PC-9 (cell line): ENCODE results near the gene RXFP2. TPM values are rescaled to one million over a fixed set of nuclear protein-coding genes. Genes with fewer than 3 reads are reported as not detected.

ENCODE experiments used
- BruUV-seq: library from RNA; stranded (reverse); fragments of 400-500 nt; replicated peaks from 2 replicates; lab custom pipeline; 2021; lab: Mats Ljungman, UMichigan
- CTCF ChIA-PET: fragments of 300-600 bp; sonication (Branson Sonifier 250); formaldehyde crosslinking; loops from one replicate; lab custom pipeline; 2022; ENCODE audit warnings: antibody characterized with exemption; lab: Charles Lee
- POLR2A ChIA-PET: fragments of 300-600 bp; sonication (Branson Sonifier 250); formaldehyde crosslinking; loops from one replicate; lab custom pipeline; 2022; ENCODE audit warnings: antibody characterized with exemption; ENCODE audit not compliant: unreplicated experiment; lab: Charles Lee
- DNase-seq, 2 experiments: peaks; one replicate each; pipeline versions ENCODE4 v3.0.0 to v3.0.0-alpha.2; 2015 to 2022; ENCODE audit warnings: mixed read lengths in 1 of 2
- H2AFZ ChIP-seq: fragments of 200-600 bp; sonication (generic); 2 replicates; pipeline ENCODE4 v1.8.1; 2017; ENCODE audit warnings: antibody characterized with exemption
- H3F3A ChIP-seq: fragments of 200-600 bp; sonication (generic); 2 replicates; pipeline ENCODE4 v1.8.1; 2017; ENCODE audit warnings: antibody characterized with exemption, mild to moderate bottlenecking, low read depth; ENCODE audit not compliant: insufficient read depth
- H3K27ac ChIP-seq: fragments of 200-600 bp; sonication (generic); 2 replicates; pipeline ENCODE4 v1.6.1; 2016; ENCODE audit warnings: mixed run types
- H3K27me3 ChIP-seq: fragments of 200-600 bp; sonication (generic); 2 replicates; pipeline ENCODE4 v1.6.1; 2016; ENCODE audit warnings: low read depth, mixed run types; ENCODE audit not compliant: insufficient read depth
- H3K36me3 ChIP-seq: fragments of 200-600 bp; sonication (generic); 2 replicates; pipeline ENCODE4 v1.6.1; 2016; ENCODE audit warnings: low read depth, mixed run types
- H3K4me1 ChIP-seq: fragments of 200-600 bp; sonication (generic); replicated peaks from 2 replicates; pipeline ENCODE4 v1.6.1; 2016; ENCODE audit warnings: mixed run types; ENCODE audit not compliant: insufficient read depth
- H3K4me2 ChIP-seq: fragments of 200-600 bp; sonication (generic); 2 replicates; pipeline ENCODE4 v1.6.1; 2017; ENCODE audit warnings: mixed run types
- H3K4me3 ChIP-seq: fragments of 200-600 bp; sonication (generic); 2 replicates; pipeline ENCODE4 v1.6.1; 2016; ENCODE audit warnings: mixed run types
- H3K79me2 ChIP-seq: fragments of 200-600 bp; sonication (generic); 2 replicates; pipeline ENCODE4 v1.6.1; 2017; ENCODE audit warnings: low read depth, mixed run types
- H3K9me2 ChIP-seq: fragments of 200-600 bp; sonication (generic); 2 replicates; pipeline ENCODE4 v1.8.1; 2017; ENCODE audit warnings: mild to moderate bottlenecking; ENCODE audit not compliant: insufficient read depth
- H3K9me3 ChIP-seq: fragments of 200-600 bp; sonication (generic); 2 replicates; pipeline ENCODE4 v1.8.1; 2016; ENCODE audit warnings: low read depth; ENCODE audit not compliant: insufficient read depth
- H4K20me1 ChIP-seq: fragments of 200-600 bp; sonication (generic); 2 replicates; pipeline ENCODE4 v1.8.1; 2017; ENCODE audit not compliant: insufficient read depth
- EZH2 ChIP-seq: fragments of 200-600 bp; sonication (generic); IDR thresholded peaks from 2 replicates; pipeline ENCODE4 v1.8.0; 2017; ENCODE audit warnings: antibody characterized with exemption, low read depth
- intact Hi-C: fragments of 100-400 bp; cut with micrococcal nuclease; formaldehyde crosslinking; loops from one replicate; pipeline ENCODE4 v1.10.0; 2022; ENCODE audit not compliant: unreplicated experiment
- total RNA-seq: library from RNA; stranded (reverse); gene quantifications from 2 replicates; pipeline ENCODE4 v1.2.3, GENCODE V29; 2021
- TF ChIP-seq, protein P1 (sequence below): fragments of 200-600 bp; sonication (generic); conservative IDR thresholded peaks from 2 replicates; pipeline ENCODE4 v1.6.1; 2017; ENCODE audit warnings: mixed run types, antibody characterized with exemption, mild to moderate bottlenecking, moderate library complexity

The RXFP2 gene
- total RNA-seq, 1 experiment from 2014 or later = not detected

DNA sequence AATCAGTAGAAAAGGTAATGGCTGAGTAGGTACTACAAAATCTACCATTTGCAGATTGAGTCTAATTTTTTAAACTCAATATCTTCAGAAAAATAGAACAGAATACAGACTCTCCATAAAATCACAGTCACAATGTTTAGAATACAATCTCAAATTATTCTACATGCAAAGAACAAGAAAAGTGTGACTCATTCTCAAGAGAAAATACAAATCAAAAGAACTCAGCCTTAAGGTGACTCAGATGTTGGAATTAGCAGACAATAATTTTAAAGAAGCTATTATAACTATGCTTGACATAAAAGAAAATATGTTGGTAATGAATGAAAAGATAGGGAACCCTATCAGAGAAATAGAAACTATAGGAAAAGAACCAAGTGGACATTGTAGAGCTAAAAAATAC lies 78.9 kb downstream of the RXFP2 start:
- H3F3A ChIP-seq = no peaks in the 10 kb centered on the region
- no TSS peak for BruUV-seq
- no peaks in the 10 kb centered on the region; the same call in 1 of the 2 replicates for H3K27me3 ChIP-seq
- H3K9me2 ChIP-seq = no peaks in the 10 kb centered on the region
- H3K27ac ChIP-seq = no peak overlapping the region
- no peaks in the 10 kb centered on the region; the same call in 1 of the 2 replicates for H4K20me1 ChIP-seq
- no peak overlapping the region for H3K4me2 ChIP-seq
- intact Hi-C loops = no loop called here
- ChIA-PET CTCF (no interaction called here), POLR2A (no interaction called here)
- no peaks in the 10 kb centered on the region for H3K4me1 ChIP-seq
- no peaks in the 10 kb centered on the region for H3K36me3 ChIP-seq
- no peaks in the 10 kb centered on the region for H3K9me3 ChIP-seq
- no peak for DNase-seq
- H2AFZ ChIP-seq = no peak overlapping the region
- H3K4me3 ChIP-seq = no peak overlapping the region
- no peaks in the 10 kb centered on the region for H3K79me2 ChIP-seq
- TF ChIP-seq, protein P1, sequence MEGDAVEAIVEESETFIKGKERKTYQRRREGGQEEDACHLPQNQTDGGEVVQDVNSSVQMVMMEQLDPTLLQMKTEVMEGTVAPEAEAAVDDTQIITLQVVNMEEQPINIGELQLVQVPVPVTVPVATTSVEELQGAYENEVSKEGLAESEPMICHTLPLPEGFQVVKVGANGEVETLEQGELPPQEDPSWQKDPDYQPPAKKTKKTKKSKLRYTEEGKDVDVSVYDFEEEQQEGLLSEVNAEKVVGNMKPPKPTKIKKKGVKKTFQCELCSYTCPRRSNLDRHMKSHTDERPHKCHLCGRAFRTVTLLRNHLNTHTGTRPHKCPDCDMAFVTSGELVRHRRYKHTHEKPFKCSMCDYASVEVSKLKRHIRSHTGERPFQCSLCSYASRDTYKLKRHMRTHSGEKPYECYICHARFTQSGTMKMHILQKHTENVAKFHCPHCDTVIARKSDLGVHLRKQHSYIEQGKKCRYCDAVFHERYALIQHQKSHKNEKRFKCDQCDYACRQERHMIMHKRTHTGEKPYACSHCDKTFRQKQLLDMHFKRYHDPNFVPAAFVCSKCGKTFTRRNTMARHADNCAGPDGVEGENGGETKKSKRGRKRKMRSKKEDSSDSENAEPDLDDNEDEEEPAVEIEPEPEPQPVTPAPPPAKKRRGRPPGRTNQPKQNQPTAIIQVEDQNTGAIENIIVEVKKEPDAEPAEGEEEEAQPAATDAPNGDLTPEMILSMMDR = no peak
- TF ChIP-seq EZH2 = no peak

DNA sequence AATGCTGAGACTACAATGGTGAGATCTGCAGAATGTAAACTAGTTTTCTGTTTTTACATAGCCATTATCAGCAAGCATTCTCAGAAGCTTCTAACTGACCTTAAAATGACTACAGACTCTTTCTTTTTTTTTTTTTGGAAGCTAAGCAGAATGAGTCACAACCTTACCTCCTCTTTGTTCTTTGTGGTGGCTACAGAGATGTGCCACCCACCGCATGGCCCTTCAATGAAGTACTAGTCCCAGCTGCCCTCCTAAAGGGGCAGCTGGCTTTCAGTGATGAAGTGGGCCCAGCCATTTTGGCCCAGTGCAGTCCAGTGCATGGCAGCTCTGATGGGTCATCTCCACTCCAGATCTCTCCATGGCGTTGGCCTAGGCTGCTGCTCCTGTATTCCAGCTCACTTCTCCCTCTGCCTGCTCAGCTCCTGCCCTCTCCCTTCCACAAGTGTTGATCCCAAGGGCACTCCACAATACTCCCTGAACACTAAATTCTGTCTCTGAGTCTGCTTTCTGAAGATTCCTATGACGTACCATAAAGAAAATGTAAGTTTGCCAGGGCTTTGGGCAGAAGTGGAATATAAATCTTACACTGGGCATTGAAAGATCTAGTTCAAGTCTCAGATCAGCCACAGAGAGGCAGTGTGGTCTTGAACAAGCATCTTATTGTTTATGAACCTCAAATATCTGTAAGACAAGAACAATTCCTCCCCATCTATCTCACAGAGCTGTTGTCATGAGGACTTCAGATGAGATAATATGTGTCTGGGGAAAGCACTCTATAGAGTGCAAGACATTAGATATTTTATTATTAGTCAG lies 85.6 kb downstream of the RXFP2 start:
- H3K4me1 ChIP-seq = no peaks in the 10 kb centered on the region
- TF ChIP-seq EZH2 = no peak
- TF ChIP-seq, protein P1 = peak; percentile 28; the same call in 1 of the 2 replicates
- intact Hi-C loops = loop anchor here (10.0 kb wide), 1 partner anchor 610 kb away; no protein-coding TSS in a partner anchor

DNA sequence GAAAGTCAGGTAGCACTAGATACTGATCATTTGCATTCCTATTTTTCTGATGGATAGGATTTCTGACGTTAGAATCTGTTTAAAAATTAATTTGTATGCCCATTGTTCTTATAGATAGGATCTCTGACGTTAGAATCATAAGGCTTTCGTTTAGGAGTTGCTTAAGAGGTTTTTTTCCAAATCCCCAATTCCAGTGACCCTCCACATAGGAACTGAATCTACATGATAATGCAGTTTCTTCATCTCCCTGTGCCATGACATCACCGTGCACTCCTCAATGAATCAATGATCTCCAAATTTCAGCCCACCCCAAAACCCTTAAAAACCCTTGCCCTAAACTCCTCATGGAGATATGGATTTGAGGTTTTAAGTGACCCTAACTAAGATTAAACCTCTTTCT lies 87.2 kb downstream of the RXFP2 start:
- Histone ChIP-seq H4K20me1 (no peaks in the 10 kb centered on the region; the same call in 1 of the 2 replicates), H3K4me2 (no peak overlapping the region), H3K79me2 (no peaks in the 10 kb centered on the region), H3K9me3 (no peaks in the 10 kb centered on the region), H2AFZ (no peak overlapping the region), H3K4me1 (no peaks in the 10 kb centered on the region), H3K36me3 (no peaks in the 10 kb centered on the region), H3K27ac (no peak overlapping the region), H3K9me2 (no peaks in the 10 kb centered on the region), H3K4me3 (no peak overlapping the region), H3F3A (no peaks in the 10 kb centered on the region), H3K27me3 (peaks cover 10% of the 10 kb centered on the region; the same call in 1 of the 2 replicates)
- intact Hi-C loops = loop anchor here (10.0 kb wide), 1 partner anchor 608 kb away; no protein-coding TSS in a partner anchor
- CTCF ChIA-PET = no interaction called here
- no peak for TF ChIP-seq EZH2
- TF ChIP-seq, protein P1 = no peak
- BruUV-seq = no TSS peak
- DNase-seq = no peak
- POLR2A ChIA-PET = interaction anchor here (0.7 kb wide), 1 partner anchor 1543 kb away, joined by 4 read pairs; no protein-coding TSS in a partner anchor

More for the DNA sequence above, 85.6 kb downstream of the RXFP2 start:
- Histone ChIP-seq H3K27me3 (peaks cover 10% of the 10 kb centered on the region; the same call in 1 of the 2 replicates), H3K27ac (no peak overlapping the region), H3F3A (no peaks in the 10 kb centered on the region), H4K20me1 (no peaks in the 10 kb centered on the region; the same call in 1 of the 2 replicates), H3K4me3 (no peak overlapping the region), H3K9me2 (no peaks in the 10 kb centered on the region), H3K79me2 (no peaks in the 10 kb centered on the region), H3K4me2 (no peak overlapping the region), H3K9me3 (no peaks in the 10 kb centered on the region), H3K36me3 (no peaks in the 10 kb centered on the region), H2AFZ (no peak overlapping the region)
- CTCF ChIA-PET = no interaction called here
- no peak for DNase-seq
- BruUV-seq = no TSS peak
- POLR2A ChIA-PET = interaction anchor here (0.6 kb wide), 1 partner anchor 552 kb away, joined by 3 read pairs; no protein-coding TSS in a partner anchor
